Osteocyte (in vitro differentiated cells): Measurements from ENCODE around the gene ABCG1. TPM values are rescaled to one million over a fixed set of nuclear protein-coding genes. Genes with fewer than 3 reads are reported as not detected.

Experiments
- DNase-seq: peaks from one replicate; pipeline ENCODE4 v3.0.0; 2021; ENCODE audit warnings: mixed read lengths; ENCODE audit not compliant: unreplicated experiment; ENCODE audit errors: extremely low spot score
- H3K27ac Mint-ChIP-seq: one replicate; pipeline ENCODE4 v1.8.0; 2021; ENCODE audit warnings: mild to moderate bottlenecking, mixed read lengths; ENCODE audit not compliant: unreplicated experiment
- H3K27me3 Mint-ChIP-seq: one replicate; pipeline ENCODE4 v1.8.0; 2021; ENCODE audit warnings: mixed read lengths; ENCODE audit not compliant: unreplicated experiment
- H3K36me3 Mint-ChIP-seq: one replicate; pipeline ENCODE4 v1.8.0; 2021; ENCODE audit warnings: mixed read lengths; ENCODE audit not compliant: unreplicated experiment
- H3K4me1 Mint-ChIP-seq: one replicate; pipeline ENCODE4 v1.8.0; 2021; ENCODE audit warnings: mixed read lengths; ENCODE audit not compliant: unreplicated experiment
- H3K4me3 Mint-ChIP-seq: one replicate; pipeline ENCODE4 v1.8.0; 2021; ENCODE audit warnings: mild to moderate bottlenecking, moderate library complexity, mixed read lengths; ENCODE audit not compliant: unreplicated experiment
- H3K9me3 Mint-ChIP-seq: one replicate; pipeline ENCODE4 v1.8.0; 2021; ENCODE audit warnings: mixed read lengths; ENCODE audit not compliant: unreplicated experiment
- CTCF ChIP-seq: fragments of 200-600 bp; sonication (generic); IDR thresholded peaks from 2 replicates; pipeline ENCODE4 v1.5.0; 2021; ENCODE audit warnings: antibody characterized with exemption, mild to moderate bottlenecking, moderate library complexity
- total RNA-seq: library from RNA; stranded (reverse); gene quantifications from 2 replicates; pipeline ENCODE4 v1.2.1, GENCODE V29; 2021

ABCG1 gene
- total RNA-seq, 1 donor from 2014 or later: 16.5 TPM

GRCh38 chr21:42308914-42309752 lies 90.2 kb downstream of the ABCG1 start:
- H3K4me1 Mint-ChIP-seq: peaks cover 38% of the 10 kb centered on the region
- TF ChIP-seq CTCF: no peak
- H3K9me3 Mint-ChIP-seq: no peaks in the 10 kb centered on the region
- H3K27ac Mint-ChIP-seq: no peak overlapping the region
- no peaks in the 10 kb centered on the region for H3K36me3 Mint-ChIP-seq
- no peak overlapping the region for H3K4me3 Mint-ChIP-seq
- H3K27me3 Mint-ChIP-seq: peaks cover 14% of the 10 kb centered on the region
- no peak for DNase-seq

GRCh38 chr21:42309753-42310213 lies 90.8 kb downstream of the ABCG1 start:
- Mint-ChIP-seq H3K4me3 (no peak overlapping the region), H3K36me3 (no peaks in the 10 kb centered on the region), H3K27ac (no peak overlapping the region), H3K27me3 (peaks cover 9% of the 10 kb centered on the region), H3K9me3 (no peaks in the 10 kb centered on the region), H3K4me1 (peaks cover 44% of the 10 kb centered on the region)
- no peak for DNase-seq
- TF ChIP-seq CTCF: peak; percentile 83

GRCh38 chr21:42310411-42311001 lies 91.6 kb downstream of the ABCG1 start:
- Mint-ChIP-seq H3K4me1 (peaks cover 51% of the 10 kb centered on the region), H3K9me3 (no peaks in the 10 kb centered on the region), H3K36me3 (no peaks in the 10 kb centered on the region), H3K27me3 (peaks cover 9% of the 10 kb centered on the region), H3K27ac (no peak overlapping the region), H3K4me3 (no peak overlapping the region)
- no peak for TF ChIP-seq CTCF
- DNase-seq: no peak

GRCh38 chr21:42311160-42311559 lies 92.2 kb downstream of the ABCG1 start:
- no peak overlapping the region for H3K4me3 Mint-ChIP-seq
- H3K36me3 Mint-ChIP-seq: no peaks in the 10 kb centered on the region
- no peak overlapping the region for H3K27ac Mint-ChIP-seq
- DNase-seq: no peak
- peaks cover 3% of the 10 kb centered on the region for H3K27me3 Mint-ChIP-seq
- H3K4me1 Mint-ChIP-seq: peaks cover 58% of the 10 kb centered on the region
- no peak for TF ChIP-seq CTCF
- no peaks in the 10 kb centered on the region for H3K9me3 Mint-ChIP-seq
